Cerebellar cortex (tissue), 1 donor: Measurements from ENCODE around the gene PRRT1B.
"Not testable (repeated sequence)": the region's sequence is repeated elsewhere in the genome, so short reads cannot be mapped to it uniquely, and the experiment has no call there.

Source experiments
- DNase-seq: peaks from one replicate; pipeline ENCODE4 v3.0.0-alpha.2; 2015; ENCODE audit warnings: low spot score

PRRT1B gene

DNA sequence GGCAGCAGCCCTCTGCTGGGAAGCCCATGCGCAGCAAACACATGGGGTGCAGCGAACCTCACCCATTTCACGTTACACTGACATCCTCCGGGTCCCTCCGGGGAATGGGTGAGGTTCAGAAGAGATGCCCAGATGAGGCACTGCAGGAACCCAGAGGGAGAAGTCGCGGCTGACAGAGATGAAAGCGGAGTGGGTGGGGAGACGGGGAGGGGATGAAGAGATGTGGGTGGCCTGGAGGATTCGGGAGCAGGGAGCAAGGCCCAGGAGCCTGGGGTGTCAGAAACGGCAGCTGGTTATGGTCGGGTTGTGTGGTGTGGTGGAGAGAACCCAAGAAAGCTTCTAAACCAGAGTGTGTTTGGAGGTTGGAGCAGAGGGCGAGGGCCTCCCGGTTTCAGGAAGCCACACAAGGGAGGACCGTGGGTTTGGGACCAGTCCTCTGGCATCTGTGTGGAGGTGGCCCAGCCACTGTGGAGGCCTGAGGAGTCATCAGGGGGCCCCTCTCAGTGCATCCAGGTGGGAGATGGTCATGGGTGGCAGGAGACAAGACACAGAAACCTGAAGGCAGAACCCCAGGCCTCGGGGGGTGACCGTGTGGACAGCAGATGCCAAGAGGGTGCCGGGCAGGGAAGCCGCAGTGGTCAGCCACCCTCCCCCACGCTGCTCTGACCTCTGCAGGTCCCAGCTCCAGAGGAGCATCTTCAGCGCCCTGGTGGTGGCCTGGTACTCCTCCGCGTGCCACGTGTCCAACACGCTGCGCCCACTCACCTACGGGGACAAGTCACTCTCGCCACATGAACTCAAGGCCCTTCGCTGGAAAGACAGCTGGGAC lies 22.9 kb upstream of the PRRT1B start:
- no peak for DNase-seq

DNA sequence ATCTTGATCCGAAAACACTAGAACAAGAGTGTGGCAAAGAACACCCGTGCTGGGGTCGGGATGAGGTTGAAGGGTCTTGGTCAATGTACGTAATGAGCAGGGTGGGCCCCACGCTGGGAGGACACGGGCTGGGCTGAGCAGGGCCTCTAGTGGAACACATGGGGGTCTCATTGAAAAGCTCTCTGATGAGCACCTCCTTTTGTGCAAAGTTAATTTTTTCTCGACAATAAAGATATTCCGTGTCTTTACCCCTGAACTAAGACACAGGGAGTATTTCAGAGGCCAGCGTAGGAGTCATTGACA lies 22.3 kb upstream of the PRRT1B start:
- DNase-seq = no peak

DNA sequence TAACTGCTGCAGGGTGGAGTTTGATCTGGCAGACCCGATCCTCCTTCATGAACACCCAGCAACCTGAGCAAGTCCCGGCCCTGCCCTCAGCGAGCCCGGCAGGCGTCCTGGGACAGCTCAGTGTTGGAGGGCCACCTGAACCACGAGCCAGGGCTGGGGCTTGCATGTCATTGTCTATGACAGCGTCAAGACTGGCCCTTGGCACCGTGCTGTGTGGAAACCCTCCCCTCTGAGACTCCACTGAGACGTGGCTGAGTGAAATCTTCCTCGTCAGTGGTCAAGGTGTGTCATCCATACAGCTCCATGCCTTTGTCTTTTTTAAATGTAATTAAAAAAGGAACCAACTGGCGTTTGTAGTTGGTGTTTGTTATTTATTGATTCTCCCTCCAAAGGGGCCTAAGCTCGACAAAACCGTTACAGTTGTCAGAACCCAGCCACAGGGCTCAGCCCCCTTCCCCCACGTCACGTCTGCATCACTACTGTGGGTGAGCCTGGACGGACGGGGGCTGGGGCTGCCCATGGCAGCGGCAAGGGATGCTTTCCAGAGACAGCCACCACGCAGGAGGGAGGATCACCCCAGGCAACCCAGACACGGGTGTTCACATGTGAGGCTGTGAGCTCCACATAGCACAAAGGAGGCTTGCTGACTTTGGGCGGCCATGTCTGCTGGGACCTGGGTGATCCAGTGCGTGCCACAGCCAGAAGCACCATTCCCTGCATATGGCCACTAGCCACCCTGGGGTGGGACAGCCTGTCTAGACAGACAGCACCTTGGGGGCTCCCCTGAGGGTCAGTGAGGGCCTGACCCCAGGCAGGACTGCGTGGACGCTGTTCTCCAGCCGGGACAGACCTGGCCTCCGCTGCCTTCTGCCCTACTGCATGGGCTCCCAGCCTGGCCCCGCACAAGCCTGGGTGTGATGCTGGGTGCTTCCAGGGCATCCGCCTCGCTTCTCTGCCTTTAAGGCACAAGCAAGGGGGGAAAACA lies 21.6 kb upstream of the PRRT1B start:
- no peak for DNase-seq

DNA sequence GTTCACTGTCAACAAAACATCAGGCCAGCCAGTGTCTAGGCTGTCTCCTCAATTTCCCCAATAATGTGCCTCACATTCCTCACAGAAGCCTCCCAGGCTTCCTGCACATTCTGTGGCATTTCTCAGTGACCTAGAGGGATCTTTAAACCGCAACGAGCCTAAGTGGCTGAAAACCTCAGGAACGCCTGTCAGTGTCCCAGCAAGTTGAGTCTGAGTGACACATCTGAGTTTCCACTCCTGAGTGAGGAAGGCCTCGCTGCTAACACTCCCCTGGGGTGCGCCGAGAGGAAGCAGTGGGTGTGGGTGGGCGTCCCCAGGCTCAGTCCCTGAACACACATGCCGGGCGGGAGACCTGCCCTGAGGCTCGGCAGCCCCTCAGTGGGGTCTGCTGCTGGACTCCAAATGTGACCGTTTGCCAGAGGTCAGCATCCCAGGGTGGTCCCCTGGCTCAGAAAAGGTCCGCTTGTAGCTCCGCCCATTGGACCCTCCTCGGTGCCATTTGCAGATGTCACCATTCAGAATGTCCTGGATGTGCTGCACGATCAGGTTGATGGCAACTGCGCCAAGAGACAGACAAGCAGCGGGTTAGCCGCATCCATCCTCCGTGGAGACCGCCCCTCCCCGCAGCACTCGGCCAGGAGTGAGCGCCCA lies 20.5 kb upstream of the PRRT1B start:
- DNase-seq = no peak

GRCh38 chr9:131525643-131526565 lies 19.4 kb upstream of the PRRT1B start:
- no peak for DNase-seq

DNA sequence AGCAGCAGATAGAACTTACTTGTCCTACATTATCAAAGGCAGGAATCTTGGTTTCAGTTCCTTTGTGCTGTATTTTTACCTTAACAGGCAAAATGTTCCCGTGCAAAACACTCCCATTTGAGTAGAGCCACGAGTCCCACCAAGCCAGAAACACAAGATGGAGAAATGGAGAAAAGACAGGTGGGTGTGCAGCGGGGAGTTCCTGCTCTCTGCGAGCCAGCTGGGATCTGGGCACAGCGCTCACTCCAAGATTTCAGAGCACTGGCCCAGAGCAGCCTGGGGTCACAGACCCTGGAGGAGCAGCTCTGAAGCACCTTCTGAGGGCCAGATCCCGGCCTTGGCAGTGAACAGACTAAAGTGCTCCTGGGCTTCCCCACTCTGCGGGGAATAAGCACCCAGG lies 17.1 kb upstream of the PRRT1B start:
- DNase-seq = peak; percentile 85

- DNase-seq = no peak
Measured at GRCh38 chr9:131528886-131529505, 16.3 kb upstream of the PRRT1B start.

- no peak for DNase-seq
Measured at GRCh38 chr9:131529597-131530545, 15.5 kb upstream of the PRRT1B start.

GRCh38 chr9:131530546-131530919 lies 14.8 kb upstream of the PRRT1B start:
- no peak for DNase-seq

DNA sequence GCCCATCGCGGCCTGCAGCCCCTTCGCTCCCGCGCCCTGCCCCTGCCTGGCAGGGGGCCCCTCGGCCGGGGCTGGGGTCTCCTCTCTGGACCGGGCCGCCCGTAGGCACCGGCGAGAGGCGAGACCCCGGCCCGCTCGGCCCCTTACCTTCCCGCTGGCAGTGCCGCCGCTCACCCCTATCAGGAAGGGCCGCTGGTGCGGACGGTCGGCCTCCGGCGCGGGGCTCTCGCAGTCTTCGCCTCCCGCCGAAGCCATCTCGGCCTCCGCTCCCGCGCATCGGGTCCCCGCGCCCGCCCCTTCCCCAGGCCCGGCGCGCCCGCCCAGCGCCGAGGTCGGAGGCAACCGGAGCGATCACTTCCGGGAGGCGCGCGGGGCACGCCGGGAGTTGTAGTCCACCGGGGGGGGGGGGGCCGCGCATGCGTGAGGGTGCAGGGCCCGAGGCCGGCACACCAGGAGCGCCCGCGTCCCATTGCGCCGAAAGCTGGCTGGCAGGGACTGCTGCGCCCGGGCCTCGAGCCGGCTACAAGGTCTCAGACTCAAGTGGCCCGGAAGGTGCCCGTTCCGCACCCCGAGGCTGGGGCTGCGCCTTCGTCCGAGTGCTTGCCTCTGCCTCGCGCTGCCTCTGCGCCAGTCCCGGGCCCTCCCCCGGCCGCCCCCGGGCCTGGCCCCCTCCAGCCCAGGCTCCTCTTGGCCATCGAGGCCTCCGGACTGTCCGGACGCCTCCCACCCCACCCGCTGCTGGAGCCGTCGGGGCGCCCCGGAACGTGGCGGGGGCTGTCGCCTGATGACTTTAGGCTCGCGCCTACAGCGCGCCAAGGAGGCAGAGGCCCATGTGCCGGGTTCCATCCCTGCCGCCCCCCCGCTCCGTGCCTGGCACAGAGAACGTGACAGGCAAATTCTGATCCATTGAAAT lies 14.1 kb upstream of the PRRT1B start, which contains the start of gene UCK1:
Gene UCK1, minus strand, starts transcription at position 344 of the 913 bp plus-strand sequence. Its CDS starts 89 bp downstream, at position 255.
- peak; percentile 76 for DNase-seq

DNA sequence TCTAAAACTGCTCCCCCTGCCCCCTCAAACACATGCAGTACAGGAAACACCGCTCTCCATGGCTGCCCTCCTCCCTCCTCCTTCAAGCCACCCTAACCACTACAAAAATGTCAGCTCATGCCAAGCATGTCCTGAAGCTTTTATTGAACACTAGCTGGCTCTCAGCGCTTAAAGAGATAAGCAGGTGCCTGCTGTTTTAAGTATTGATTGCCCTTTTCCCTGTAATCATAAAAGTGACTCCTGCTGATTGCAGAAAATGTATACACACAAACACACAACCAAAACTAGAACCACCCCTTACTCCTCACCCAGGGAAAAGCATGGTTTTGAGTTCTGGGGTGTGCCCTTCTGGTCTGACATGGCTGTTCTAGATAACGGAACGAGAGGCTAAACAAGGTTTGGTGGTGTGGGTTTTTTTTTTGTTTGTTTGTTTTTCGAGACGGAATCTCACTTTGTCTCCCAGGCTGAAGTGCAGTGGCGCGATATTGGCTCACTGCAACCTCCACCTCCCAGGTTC lies 10.5 kb upstream of the PRRT1B start:
- DNase-seq = no peak

- no peak for DNase-seq
Measured at GRCh38 chr9:131537946-131538345, 7.4 kb upstream of the PRRT1B start.

DNA sequence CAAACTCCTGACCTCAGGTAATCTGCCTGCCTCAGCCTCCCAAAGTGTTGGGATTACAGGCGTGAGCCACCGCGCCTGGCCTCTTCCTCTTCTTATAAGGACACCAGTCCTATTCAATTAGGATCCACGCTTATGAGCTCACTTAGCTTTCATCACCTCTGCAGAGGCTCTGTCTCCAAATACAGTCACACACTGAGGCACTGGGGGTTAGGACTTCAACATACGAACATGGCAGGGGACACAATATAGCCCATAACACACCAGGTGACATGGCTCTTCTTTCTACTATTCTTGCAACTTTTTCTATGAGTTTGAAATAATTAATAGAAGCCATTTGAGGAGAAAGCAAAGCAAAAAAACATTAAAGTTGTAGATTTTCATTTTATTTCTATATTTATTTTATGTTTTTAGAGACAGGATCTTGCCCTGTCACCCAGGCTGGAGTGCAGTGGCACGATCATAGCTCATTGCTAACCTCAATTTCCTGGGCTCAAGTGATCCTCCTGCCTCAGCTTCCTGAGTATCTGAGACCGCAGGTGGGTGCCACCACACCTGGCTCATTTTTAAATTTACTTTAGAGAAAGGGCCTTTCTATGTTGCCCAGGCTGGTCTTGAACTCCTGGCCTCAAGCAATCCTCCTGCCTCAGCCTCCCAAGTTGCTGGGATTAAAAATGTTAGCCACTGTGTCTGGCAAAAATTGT lies 6.0 kb upstream of the PRRT1B start:
- no peak for DNase-seq

GRCh38 chr9:131543141-131543540 lies 2.2 kb upstream of the PRRT1B start:
- DNase-seq = no peak

- DNase-seq = no peak
Measured at GRCh38 chr9:131545786-131546335, 538 bp downstream of the PRRT1B start.

DNA sequence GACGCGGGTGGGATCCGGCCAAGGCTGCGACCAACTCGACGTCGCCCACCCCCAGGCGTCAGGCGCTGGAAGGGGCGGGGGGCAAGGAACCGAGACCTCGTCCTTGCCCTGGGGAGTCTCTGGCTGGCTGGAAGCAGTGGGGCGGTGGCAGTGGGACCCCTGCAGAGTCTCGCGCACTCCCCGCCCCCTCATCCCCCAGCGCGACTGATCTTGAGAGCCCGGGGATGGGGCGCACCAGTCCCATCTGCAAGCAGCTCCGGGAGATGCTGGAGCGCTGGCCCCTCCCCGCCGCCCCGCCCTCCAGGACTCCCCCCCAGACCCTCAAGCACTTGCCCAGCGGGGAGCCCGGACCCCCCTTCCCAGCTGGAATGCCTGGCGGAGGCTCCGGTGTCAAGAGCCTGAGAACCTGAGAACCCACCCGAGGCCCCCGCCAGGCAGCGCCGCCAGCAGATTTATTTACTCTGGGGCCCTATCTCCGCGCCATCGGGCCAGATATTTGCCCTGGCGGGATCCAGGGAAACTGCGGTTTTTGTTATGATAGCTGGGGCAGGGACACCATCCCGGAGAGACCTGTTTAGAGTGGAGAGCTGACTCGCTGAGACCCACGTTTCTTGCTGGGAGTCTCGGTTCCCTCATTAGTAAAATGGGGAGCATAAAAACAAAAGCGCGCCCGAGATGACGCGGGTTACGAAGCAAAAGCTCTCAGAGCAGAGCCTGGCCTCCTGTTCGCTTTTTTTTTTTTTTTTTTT lies 1.2 kb downstream of the PRRT1B start:
- DNase-seq = no peak

GRCh38 chr9:131549186-131549585 lies 3.9 kb downstream of the PRRT1B start:
- DNase-seq = not testable (repeated sequence)
